Femur (tissue), 1 donor: Measurements from ENCODE around the gene ST6GALNAC6.

Experiments used
- DNase-seq: peaks from one replicate; pipeline ENCODE4 v3.0.0-alpha.2; 2017

The ST6GALNAC6 gene

GRCh38 chr9:127931092-127931881, 31.9 kb upstream of the ST6GALNAC6 start:
- no peak for DNase-seq

DNA sequence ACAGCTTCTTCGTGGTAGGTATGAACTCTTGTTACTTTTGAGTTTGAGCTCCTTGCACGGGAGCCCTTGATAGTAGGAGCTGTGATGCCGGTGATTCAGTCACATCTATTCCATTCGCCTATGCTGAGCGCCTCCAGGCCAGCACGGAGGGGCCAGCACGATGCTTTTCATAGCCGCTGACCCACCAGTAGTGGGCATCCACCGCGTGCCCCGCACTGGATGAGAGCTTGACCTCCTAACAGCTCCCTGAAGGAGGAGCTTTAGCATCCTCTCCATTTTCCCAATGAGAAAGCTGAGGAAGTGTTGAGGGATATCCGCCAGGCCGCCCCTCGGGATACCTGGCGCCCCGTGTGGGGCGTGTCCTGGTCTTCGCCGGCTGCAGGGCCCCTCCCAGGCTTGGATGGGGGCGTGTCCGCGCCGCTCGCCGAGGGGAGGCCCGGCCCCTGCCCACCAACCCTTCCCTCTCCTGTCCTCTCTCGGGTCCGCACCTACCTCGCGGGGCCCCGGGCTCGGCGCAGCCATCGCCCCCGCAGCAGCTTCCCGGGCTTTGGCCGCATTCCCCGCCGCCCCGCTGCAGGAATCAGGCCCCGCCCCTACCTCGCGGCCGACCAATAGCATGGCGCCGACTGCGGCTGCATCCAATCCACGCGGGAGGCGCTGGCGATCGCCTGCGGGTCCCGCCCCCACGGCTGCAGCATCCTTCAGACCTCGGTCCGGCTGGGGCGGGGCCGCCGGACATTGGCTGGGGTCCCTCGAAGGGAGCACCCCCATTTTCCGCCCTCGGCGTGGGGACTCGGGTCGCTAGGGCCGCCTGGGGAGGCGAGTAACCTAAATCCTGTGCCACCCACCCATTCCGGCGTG, 31.1 kb upstream of the ST6GALNAC6 start, which contains the start of gene PIP5KL1:
Gene PIP5KL1, minus strand, starts transcription at position 547 of the 861 bp plus-strand sequence. Its CDS starts 25 bp downstream, at position 522.
- DNase-seq = peak; percentile 91

DNA sequence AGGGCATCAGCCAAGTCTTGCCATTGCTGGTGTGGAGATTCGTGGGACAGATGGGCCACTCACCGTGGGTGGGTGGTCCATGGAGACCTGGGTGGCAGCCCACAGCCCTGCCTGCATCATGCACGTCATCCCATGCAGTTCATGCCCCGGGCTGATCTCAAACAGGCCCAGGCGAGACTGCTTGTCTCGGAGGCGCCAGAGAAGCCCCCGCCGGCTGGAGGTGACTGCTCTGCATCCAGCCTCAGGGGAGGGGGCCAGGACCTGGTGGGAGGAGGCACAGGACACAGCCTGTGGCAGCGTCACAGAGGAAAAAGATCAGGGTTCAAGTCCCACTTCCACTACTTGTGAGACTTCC, 30.2 kb upstream of the ST6GALNAC6 start:
- DNase-seq = no peak

- DNase-seq = no peak
These were observed 29.5 kb upstream of the ST6GALNAC6 start for GRCh38 chr9:127928676-127929624.

DNA sequence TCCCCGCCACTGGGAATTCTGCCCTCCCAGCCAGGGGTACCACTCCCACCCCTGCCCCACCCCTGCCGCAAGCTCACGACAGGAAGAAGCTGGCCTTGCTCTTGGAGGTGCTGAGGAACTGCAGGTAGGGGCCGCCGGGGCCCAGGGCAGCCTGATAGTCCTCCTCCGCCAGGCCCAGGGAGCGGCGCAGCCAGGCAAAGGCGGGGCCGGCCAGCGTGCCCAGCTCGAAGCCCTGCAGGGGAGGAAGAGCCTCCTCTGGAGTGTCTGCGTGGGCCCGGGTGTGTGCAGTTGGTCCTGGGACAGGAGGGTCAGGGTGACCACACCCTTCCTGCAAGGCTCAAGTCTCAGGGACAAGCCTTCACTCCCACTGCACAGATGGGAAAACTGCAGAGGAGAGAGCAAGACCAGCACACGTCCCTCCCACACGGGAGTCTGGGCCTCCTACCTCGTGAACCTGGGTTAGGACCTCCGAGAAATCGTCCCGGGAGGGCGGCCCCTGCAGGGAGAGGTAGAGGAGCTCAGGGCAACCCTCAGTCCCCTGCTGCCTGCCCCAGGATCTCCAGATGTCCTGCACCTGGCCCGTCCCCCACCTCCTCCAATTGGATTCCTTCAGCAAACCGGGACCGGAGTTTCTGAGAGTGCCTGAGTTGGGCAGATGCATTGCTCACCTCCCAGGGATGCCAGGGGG, 28.7 kb upstream of the ST6GALNAC6 start:
- DNase-seq = no peak

DNA sequence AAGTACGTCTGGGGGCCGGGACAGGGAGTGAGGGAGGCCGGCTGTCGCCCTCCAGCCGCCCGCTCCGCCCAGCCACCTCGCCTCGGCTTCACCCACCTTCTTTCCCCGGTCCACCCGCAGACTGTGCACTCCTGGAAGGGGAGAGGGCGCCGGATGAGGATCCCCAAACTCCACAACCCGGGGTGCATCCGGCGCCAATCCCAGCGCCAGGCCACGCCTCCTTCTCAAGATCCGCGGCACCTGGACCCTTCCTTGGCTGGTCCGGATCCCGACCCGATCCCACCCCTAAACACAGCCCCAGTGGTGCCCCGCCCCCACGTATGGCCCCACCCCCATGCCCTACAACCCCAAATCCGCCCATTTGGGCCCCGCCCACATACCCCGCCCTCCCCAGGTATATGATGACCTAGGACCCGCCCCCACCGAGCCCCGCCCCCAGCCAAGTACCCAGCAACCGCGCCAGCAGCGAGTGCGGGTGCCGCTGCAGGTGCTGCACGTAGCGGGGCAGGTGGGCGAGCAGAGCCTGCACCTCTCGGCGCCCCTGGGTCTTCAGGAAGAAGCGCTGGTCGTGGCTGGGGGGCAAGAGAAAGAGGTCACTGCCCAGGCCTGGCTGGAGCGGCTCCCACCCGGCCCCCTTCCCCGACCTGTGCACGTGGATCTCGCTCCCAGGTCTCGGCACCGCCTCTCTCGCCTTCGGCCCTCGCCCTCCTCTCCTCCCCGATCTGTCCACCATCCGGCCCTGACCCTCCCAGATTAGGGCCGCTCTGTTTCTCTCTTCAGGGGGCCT, 28.0 kb upstream of the ST6GALNAC6 start:
- no peak for DNase-seq

DNA sequence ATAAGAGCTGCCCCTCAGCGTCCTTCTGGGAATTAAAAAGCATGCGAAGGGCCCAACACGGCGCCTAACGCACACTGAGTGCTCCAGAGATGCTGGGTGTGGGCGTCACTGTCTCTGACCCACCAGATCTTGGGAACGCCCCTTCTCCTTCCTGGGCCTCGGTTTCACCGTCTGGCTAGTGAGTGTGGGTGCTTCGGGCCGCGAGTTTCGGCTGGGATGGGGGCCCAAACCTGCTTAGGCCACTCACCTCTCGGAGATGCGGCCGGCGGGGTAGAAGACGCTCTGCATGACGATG, 27.4 kb upstream of the ST6GALNAC6 start:
- DNase-seq = no peak

DNA sequence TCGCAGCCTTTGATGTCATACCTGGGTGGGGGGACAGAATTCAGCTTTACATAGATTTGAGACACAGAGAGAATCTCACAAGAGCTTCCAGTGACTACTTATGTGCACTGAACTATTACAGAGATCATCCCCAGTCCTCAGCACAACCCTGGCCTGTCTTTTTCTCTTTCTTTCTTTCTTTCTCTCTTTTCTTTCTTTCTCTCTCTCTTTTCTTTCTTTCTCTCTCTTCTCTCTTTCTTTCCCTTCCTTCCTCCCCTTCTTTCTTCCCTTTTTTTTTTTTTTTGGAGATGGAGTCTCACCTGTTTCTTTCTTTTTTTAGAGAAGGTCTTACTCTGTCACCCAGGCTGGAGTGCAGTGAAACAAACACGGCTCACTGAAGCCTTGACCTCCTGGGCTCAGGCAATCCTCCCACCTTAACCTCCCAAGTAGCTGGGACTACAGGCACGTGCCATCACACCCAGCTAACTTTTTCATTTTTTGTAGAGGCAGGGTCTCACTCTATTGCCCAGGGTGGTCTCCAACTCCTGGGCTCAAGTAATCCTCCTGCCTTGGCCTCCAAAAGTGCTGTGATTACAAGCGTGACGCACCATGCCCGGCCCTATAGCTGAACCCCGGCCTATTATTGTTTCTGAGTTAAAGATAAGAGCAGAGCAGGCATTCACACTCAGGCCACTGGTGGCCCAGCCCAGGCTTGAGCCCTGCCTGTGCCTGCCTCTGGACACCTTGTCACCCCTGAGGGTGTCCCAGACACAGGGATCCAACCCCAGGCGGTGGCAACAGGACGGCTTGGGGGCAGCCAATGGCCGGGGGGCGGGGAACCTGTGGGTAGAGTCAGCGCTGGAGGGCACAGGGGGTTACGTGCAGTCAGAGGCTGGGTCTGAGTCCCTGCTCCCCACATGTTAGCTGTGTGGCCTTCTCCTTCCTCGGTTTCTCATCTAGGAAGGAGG, 26.8 kb upstream of the ST6GALNAC6 start:
- no peak for DNase-seq

- no peak for DNase-seq
These were observed 25.5 kb upstream of the ST6GALNAC6 start for GRCh38 chr9:127924736-127925444.

GRCh38 chr9:127923771-127924170, 24.4 kb upstream of the ST6GALNAC6 start:
- DNase-seq = no peak

- no peak for DNase-seq
These were observed 23.6 kb upstream of the ST6GALNAC6 start for GRCh38 chr9:127923046-127923445.

- DNase-seq = peak; percentile 77
These were observed 22.2 kb upstream of the ST6GALNAC6 start for GRCh38 chr9:127921557-127922120.

DNA sequence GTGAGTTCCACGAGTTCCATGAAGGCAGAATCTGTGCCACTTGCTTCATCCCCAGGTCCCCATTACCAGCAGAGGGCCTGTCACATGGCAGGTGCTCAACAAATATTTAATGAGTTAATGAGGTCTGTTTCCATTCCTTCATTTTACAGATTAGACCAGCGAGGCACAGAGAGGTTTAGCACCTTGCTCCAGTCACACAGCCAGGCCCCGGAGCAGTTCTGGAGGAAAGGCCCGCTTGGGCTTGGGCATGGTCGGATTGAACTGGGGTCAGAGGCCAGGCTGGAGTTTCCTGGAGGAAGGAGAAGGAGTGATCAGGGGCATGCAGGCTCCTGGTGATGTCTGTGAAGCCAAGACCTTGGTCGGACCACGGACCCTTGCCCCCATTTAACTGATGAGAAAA, 21.4 kb upstream of the ST6GALNAC6 start:
- DNase-seq = no peak

DNA sequence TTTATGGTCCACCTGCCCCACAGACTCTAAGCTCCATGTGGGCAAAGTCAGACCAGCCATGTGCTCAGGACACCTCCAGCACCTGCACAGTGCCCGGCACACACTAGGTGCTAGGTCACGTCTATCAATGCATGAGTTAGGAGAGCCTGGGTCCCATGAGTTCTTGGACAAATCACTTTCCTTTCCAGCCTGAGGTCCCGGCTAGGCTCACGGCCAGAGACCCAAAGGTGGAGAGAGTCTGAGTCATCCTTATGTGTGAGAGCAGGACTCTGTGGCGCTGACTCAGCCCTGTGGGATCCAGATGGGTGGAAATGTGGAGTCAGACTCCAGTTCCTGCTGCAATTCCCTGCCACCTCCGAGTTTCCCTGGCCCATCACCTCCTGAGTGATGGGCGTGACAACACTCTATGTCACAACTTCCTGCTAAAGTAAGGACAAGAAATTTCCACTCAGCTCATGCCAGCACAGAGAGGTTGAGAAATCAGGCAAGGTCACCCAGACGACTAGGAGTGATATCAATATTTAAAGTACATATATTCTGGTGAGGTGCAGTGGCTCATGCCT, 19.9 kb upstream of the ST6GALNAC6 start:
- DNase-seq = peak; percentile 83

- peak; percentile 44 for DNase-seq
These were observed 19.0 kb upstream of the ST6GALNAC6 start for GRCh38 chr9:127918183-127919107.

DNA sequence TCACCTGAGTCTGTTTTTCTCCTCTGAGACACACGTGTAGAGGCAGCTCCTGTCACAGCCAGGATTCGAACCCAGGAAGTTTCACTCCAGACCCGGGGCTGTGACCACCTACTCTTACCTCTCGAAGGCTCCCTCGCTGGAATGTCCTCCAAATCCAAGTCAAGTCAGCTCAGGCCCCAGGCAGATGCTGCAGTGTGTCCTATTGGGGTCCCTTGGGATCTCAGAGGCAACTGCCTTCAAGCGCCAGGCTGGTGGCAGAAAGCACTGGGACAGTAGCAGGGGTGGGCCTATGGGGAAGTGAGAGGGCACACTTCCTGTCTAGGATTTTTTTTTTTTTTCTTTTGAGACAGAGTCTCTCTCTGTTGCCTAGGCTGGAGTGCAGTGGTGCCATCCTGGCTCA, 18.2 kb upstream of the ST6GALNAC6 start:
- DNase-seq = peak; percentile 24

GRCh38 chr9:127916720-127917581, 17.5 kb upstream of the ST6GALNAC6 start, which contains the start of gene ST6GALNAC4:
ST6GALNAC4 (minus strand) TSS chr9:127917041; CDS start chr9:127916419, 622 bp downstream.
- DNase-seq = peak; percentile 98
